Activated CD4-positive, alpha-beta T cell treated with anti-CD3 and anti-CD28 coated beads for 36 hours (primary cell): ENCODE data around the gene BUD31. TPM values are rescaled to one million over a fixed set of nuclear protein-coding genes. Genes with fewer than 3 reads are reported as not detected.

Experiments used
- ATAC-seq: fragments of 200-7000 bp; cut with Tn5 transposase; one replicate; pipeline ENCODE4 v1.10.0; 2021; ENCODE audit warnings: mild to moderate bottlenecking, moderate library complexity
- CTCF ChIA-PET: fragments of 350-600 bp; sonication (Branson Sonifier 250); formaldehyde crosslinking; loops from one replicate; lab custom pipeline; 2021; ENCODE audit warnings: antibody characterized with exemption; lab: Charles Lee
- POLR2A ChIA-PET: fragments of 350-600 bp; sonication (Branson Sonifier 250); formaldehyde crosslinking; loops from one replicate; lab custom pipeline; 2021; ENCODE audit warnings: antibody characterized with exemption, inconsistent platforms; lab: Charles Lee
- DNase-seq: peaks from one replicate; pipeline ENCODE4 v3.0.0-alpha.2; 2020
- H3K27ac Mint-ChIP-seq: one replicate; pipeline ENCODE4 v1.8.0; 2021; ENCODE audit warnings: mixed read lengths
- H3K27me3 Mint-ChIP-seq: one replicate; pipeline ENCODE4 v1.8.0; 2021; ENCODE audit warnings: mixed read lengths
- H3K36me3 Mint-ChIP-seq: one replicate; pipeline ENCODE4 v1.8.0; 2021; ENCODE audit warnings: low read depth, mixed read lengths
- H3K4me1 Mint-ChIP-seq: one replicate; pipeline ENCODE4 v1.8.0; 2021; ENCODE audit warnings: mixed read lengths
- H3K4me3 Mint-ChIP-seq: one replicate; pipeline ENCODE4 v1.8.0; 2021; ENCODE audit warnings: mild to moderate bottlenecking, moderate library complexity, mixed read lengths
- H3K9me3 Mint-ChIP-seq: one replicate; pipeline ENCODE4 v1.8.0; 2021; ENCODE audit warnings: low read depth, mixed read lengths
- intact Hi-C, 2 experiments: fragments of 100-400 bp; cut with DNase I in 1 of 2; cut with micrococcal nuclease in 1 of 2; formaldehyde crosslinking; loops; one replicate each; pipeline versions ENCODE4 v1.14.2 to v1.15.1; 2022 to 2024; cut with DNase I, micrococcal nuclease
- total RNA-seq, 2 experiments: library from RNA; stranded (reverse); gene quantifications; one replicate each; pipeline ENCODE4 v1.2.3, GENCODE V29; 2021

The BUD31 gene
- total RNA-seq, 2 experiments from 2014 or later: 140 to 190 TPM

DNA sequence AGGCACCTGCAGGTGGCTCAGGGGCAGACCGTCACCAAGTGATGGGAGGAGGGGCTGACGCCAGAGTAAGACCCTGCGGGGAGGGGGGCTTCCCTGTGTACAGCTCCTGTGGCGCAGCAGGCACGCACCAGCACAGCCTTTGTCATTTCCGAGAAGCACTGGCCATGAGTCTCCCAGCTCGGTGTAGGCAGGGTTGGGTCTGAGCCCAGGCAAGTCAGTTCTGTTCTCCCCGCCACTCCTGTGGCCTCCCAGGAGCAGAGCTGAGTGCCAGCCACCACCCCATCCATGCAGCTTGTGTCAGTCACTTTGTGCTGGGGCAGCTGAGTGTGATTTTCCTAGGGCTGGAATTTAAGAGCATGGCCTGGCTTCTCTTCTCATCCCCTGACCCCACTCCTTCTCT is 43.2 kb downstream of the BUD31 start:
- peaks cover 38% of the 10 kb centered on the region for H3K36me3 Mint-ChIP-seq
- ATAC-seq: no peak
- H3K4me3 Mint-ChIP-seq: no peak overlapping the region
- no peak overlapping the region for H3K27ac Mint-ChIP-seq
- H3K4me1 Mint-ChIP-seq: no peaks in the 10 kb centered on the region
- intact Hi-C loops: no loop called here
- DNase-seq: no peak
- POLR2A ChIA-PET: no interaction called here
- H3K9me3 Mint-ChIP-seq: no peaks in the 10 kb centered on the region
- CTCF ChIA-PET: interaction anchor here (1.7 kb wide), 1 partner anchor 13 kb away, joined by 4 read pairs; no protein-coding TSS in a partner anchor
- H3K27me3 Mint-ChIP-seq: no peaks in the 10 kb centered on the region

DNA sequence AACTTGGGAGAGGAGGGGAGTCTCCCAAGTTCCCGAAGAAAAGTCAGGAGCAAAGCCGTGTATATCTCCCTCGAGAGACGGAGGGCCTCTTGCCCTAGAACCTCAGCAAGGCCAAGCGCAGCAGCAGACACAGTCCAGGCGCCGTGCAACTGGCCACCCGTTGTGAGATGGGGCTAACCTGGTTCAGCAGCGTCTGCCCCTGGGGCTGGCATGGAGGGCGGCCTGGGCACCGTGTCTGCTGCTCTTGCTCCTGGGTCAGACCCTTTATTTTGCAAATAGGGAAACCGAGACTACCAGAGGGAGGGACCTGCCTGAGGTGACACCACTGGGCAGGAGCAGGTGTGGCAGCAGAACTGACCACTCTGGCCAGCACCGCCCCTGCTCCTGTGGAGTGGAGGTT is 43.8 kb downstream of the BUD31 start:
- Mint-ChIP-seq H3K4me1 (no peaks in the 10 kb centered on the region), H3K9me3 (no peaks in the 10 kb centered on the region), H3K27ac (no peak overlapping the region), H3K27me3 (no peaks in the 10 kb centered on the region), H3K36me3 (peaks cover 43% of the 10 kb centered on the region), H3K4me3 (no peak overlapping the region)
- DNase-seq: no peak
- CTCF ChIA-PET: interaction anchor here (1.7 kb wide), 1 partner anchor 13 kb away, joined by 4 read pairs; no protein-coding TSS in a partner anchor
- POLR2A ChIA-PET: no interaction called here
- intact Hi-C loops: no loop called here
- no peak for ATAC-seq

DNA sequence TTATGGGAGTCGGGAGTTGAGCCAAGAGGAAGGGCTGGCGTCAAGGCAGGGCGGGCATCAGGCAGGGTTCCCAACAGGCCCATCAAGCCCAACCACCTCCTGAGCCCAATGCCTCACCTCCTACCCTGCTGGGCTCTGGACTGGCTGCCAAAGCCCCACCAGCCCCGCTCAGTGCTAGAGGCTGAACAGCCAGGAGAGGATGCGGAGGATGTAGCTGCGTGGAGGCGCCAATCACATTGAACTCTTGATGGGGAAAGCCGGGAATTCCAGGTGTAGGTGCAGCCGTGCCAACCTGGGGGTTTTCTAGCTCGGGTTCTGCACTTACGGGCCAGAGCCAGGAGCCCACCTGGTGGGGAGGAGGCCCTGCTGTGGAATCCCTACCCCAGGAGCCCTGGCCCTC is 44.3 kb downstream of the BUD31 start:
- DNase-seq (no peak), ATAC-seq (no peak)
- CTCF ChIA-PET: no interaction called here
- Mint-ChIP-seq H3K27ac (no peak overlapping the region), H3K9me3 (no peaks in the 10 kb centered on the region), H3K27me3 (no peaks in the 10 kb centered on the region), H3K4me3 (no peak overlapping the region), H3K4me1 (no peaks in the 10 kb centered on the region), H3K36me3 (peaks cover 42% of the 10 kb centered on the region)
- POLR2A ChIA-PET: no interaction called here
- intact Hi-C loops: no loop called here

DNA sequence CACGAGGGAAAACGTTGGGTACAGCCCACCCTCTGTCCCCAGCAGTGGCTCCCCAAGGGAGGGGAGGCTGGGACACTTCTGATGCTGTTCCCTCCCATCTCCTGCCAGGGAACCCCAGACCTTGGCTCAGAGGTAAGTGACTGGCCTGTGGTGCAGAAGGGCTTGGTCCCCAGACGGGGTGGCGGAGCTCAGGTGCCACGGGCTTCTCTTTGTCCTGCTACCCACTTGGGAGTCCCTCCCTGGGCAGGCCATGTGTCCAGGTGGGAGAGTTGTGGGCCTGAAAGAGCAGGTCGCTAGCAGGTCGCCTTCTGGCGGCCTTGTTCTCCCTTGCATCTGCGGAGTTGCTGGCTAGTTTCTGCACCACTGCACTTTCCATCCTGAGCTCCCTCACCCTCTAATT is 47.1 kb downstream of the BUD31 start:
- CTCF ChIA-PET: no interaction called here
- no peak for DNase-seq
- no peak overlapping the region for H3K4me3 Mint-ChIP-seq
- no peaks in the 10 kb centered on the region for H3K27me3 Mint-ChIP-seq
- POLR2A ChIA-PET: interaction anchor here (0.6 kb wide), 1 partner anchor 461 kb away, joined by 3 read pairs; no protein-coding TSS in a partner anchor
- peaks cover 5% of the 10 kb centered on the region for H3K4me1 Mint-ChIP-seq
- H3K36me3 Mint-ChIP-seq: peaks cover 43% of the 10 kb centered on the region
- H3K9me3 Mint-ChIP-seq: no peaks in the 10 kb centered on the region
- intact Hi-C loops: no loop called here
- no peak overlapping the region for H3K27ac Mint-ChIP-seq
- ATAC-seq: no peak

DNA sequence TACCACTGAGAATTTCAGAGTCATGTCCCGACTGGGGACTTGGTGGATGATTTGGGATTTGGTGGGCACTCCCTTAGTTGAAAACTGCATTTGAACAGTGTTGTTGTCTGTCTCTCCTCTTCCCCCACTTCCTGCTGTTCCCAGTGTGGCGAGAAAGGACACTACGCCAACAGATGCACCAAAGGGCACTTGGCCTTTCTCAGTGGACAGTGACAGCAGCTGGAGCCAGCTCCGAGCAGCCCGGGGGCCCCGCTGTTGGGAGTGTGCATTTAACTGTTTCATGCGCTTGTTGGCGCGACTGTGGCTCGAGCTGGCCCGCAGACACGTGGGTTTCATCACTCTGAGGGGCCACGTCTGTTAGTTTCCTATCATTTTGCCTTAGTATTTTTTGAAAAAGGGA is 47.5 kb downstream of the BUD31 start:
- no peak for DNase-seq
- H3K36me3 Mint-ChIP-seq: peaks cover 40% of the 10 kb centered on the region
- H3K9me3 Mint-ChIP-seq: no peaks in the 10 kb centered on the region
- intact Hi-C loops: no loop called here
- ATAC-seq: no peak
- POLR2A ChIA-PET: interaction anchor here (0.6 kb wide), 1 partner anchor 461 kb away, joined by 3 read pairs; no protein-coding TSS in a partner anchor
- H3K27ac Mint-ChIP-seq: no peak overlapping the region
- peaks cover 5% of the 10 kb centered on the region for H3K4me1 Mint-ChIP-seq
- CTCF ChIA-PET: no interaction called here
- H3K4me3 Mint-ChIP-seq: no peak overlapping the region
- no peaks in the 10 kb centered on the region for H3K27me3 Mint-ChIP-seq

DNA sequence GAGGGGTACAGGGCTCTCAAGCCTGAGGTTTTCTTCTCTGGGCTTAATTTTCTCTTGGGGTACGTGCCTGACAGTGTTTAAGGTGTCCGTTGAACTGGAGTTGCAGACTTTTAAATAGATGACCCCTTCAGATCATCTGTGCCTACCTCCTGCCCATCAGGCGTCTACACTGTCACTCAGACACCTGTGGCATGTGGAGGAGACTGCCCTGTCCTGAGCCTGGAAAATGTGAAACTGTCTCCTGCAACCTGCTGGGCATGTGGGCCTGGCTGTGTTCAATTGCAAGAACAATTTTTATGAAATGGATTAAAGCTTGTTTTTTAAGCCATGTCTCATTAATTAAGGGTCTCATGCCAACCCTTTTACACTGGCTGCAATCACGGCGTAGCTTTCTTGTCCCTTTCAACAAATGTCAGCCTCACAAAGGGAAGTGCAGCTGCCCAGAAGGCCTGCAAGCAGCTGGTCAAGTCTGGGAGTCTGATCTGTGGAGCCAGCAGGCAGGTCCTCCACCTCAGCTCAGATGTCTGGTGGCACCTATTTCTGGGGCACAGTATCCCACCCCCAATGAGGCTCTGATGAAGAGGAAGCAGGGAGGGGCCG is 48.4 kb downstream of the BUD31 start:
- no peaks in the 10 kb centered on the region for H3K9me3 Mint-ChIP-seq
- H3K4me1 Mint-ChIP-seq: peaks cover 8% of the 10 kb centered on the region
- no peak overlapping the region for H3K27ac Mint-ChIP-seq
- peaks cover 44% of the 10 kb centered on the region for H3K36me3 Mint-ChIP-seq
- POLR2A ChIA-PET: no interaction called here
- CTCF ChIA-PET: interaction anchor here (1.1 kb wide), 1 partner anchor 90 kb away, joined by 3 read pairs; no protein-coding TSS in a partner anchor
- H3K27me3 Mint-ChIP-seq: no peaks in the 10 kb centered on the region
- ATAC-seq (no peak), DNase-seq (no peak)
- intact Hi-C loops: no loop called here
- no peak overlapping the region for H3K4me3 Mint-ChIP-seq

DNA sequence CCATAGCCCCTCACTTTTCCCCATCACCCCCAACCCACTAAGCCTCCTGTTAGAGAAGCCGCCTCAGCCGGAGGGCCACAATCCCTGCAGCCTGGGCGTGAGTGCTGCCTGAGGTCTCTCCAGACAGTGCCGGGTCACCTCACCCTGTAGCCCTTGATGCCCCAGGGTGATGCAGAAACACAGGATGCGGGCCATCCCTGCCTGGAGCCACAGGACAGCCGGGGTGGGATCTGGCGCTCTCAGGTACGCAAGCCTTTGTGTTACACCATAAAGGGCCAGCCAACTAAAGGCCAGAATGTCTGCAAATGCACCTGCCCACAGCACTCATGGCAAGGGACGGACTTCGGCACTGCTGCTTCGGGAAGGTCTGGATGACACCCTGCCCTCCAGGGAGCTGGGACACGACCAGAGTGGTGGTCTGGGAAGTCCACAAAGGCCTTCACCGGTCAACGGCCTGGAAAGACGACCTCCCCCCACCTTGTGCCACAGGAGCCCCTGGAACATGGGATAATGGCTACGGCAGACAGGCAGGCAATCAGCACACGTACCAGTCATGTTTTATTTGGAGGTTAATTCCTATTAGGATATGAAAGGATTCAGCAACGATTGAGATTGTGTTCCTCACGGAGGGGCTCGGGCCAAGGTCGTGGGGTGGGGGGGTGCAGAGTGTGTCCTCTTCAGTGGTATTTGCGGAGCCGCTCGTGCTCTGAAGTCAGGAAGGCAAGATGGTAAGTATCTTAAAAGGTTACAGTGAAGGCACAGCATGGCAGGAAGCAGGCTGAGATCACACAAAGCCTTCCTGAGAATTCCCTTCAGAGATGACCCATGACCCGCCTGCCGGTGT is 49.1 kb downstream of the BUD31 start:
- no peaks in the 10 kb centered on the region for H3K27me3 Mint-ChIP-seq
- no peak for ATAC-seq
- H3K4me3 Mint-ChIP-seq: no peak overlapping the region
- POLR2A ChIA-PET: no interaction called here
- H3K27ac Mint-ChIP-seq: no peak overlapping the region
- H3K9me3 Mint-ChIP-seq: no peaks in the 10 kb centered on the region
- CTCF ChIA-PET: interaction anchor here (1.1 kb wide), 1 partner anchor 90 kb away, joined by 3 read pairs; no protein-coding TSS in a partner anchor
- DNase-seq: no peak
- H3K4me1 Mint-ChIP-seq: peaks cover 12% of the 10 kb centered on the region
- intact Hi-C loops: no loop called here
- H3K36me3 Mint-ChIP-seq: peaks cover 48% of the 10 kb centered on the region

DNA sequence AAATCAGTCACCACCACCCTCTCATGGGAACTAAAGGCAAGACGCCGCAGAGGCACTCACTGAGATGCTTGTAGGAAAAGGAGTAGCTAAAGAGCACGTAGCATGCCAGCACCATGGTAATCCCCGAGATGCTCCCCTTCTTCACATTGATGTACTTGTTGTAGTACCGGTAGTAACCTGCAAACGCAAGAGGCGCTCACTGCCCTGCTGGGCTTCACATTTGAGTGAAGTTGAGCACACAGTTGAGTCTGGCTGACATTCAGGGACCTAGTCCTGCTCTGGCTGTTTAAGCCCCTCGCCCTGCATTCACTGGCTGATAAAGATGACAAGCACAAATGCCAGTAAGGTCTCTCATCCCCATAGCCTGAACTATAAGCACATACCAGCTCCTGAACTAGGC is 50.3 kb downstream of the BUD31 start:
- DNase-seq (peak; percentile 65), ATAC-seq (peak; percentile 84)
- ChIA-PET POLR2A (interaction anchor here (0.6 kb wide), 1 partner anchor 69 kb away, joined by 8 read pairs; no protein-coding TSS in a partner anchor), CTCF (interaction anchor here (0.7 to 1.6 kb wide), 3 partner anchors 19 to 97 kb away, joined by 3 read pairs; no protein-coding TSS in a partner anchor)
- Mint-ChIP-seq H3K36me3 (peaks cover 49% of the 10 kb centered on the region), H3K27ac (peak overlapping the region; percentile 39), H3K4me3 (no peak overlapping the region), H3K9me3 (no peaks in the 10 kb centered on the region), H3K4me1 (peaks cover 19% of the 10 kb centered on the region), H3K27me3 (no peaks in the 10 kb centered on the region)
- intact Hi-C loops: no loop called here

DNA sequence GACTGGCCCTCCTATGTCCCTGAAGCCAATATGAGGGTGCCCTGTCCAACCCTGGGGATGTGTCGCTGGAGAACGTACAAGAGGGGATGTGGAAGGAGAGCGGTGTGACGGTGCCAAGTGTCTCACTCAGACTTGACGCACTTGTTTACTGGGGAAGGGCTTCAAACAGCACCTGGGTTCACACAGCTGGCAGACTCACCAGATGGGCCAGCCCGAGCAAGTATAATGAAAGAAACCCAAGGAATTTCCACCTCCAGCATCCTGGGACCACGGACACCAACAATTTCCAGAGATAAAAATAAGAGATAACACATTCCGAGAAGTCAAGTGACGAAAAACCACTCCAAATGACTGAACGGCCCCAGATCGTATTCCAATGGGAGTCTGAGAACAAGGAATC is 51.9 kb downstream of the BUD31 start:
- H3K9me3 Mint-ChIP-seq: no peaks in the 10 kb centered on the region
- H3K36me3 Mint-ChIP-seq: peaks cover 54% of the 10 kb centered on the region
- ChIA-PET CTCF (interaction anchor here (0.7 kb wide), 1 partner anchor 44 kb away, joined by 8 read pairs; no protein-coding TSS in a partner anchor), POLR2A (no interaction called here)
- peak overlapping the region; percentile 35 for H3K27ac Mint-ChIP-seq
- H3K4me1 Mint-ChIP-seq: peaks cover 31% of the 10 kb centered on the region
- H3K4me3 Mint-ChIP-seq: no peak overlapping the region
- H3K27me3 Mint-ChIP-seq: no peaks in the 10 kb centered on the region
- DNase-seq (no peak), ATAC-seq (no peak)
- intact Hi-C loops: no loop called here

DNA sequence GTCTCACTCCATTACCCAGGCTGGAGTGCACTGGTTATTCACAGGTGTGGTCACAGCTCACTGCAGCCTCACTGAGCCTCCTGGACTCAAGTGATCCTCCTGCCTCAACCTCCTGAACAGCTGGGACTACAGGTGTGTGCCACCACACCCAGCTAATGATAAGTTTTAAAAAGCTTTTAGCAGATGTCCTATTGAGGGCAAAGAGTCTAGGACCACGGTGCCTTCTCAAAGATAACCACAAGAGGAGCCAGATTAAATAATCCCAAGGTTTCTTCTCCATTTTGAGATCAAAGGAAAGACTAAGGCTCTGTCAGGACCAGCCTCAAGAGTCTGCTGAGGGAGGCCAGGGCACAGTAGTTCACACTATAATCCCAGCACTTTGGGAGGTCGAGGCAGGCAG is 52.5 kb downstream of the BUD31 start:
- H3K27ac Mint-ChIP-seq: no peak overlapping the region
- no peaks in the 10 kb centered on the region for H3K27me3 Mint-ChIP-seq
- intact Hi-C loops: no loop called here
- POLR2A ChIA-PET: no interaction called here
- ATAC-seq (no peak), DNase-seq (no peak)
- H3K4me3 Mint-ChIP-seq: no peak overlapping the region
- CTCF ChIA-PET: interaction anchor here (0.7 kb wide), 1 partner anchor 45 kb away, joined by 8 read pairs; no protein-coding TSS in a partner anchor
- peaks cover 56% of the 10 kb centered on the region for H3K36me3 Mint-ChIP-seq
- no peaks in the 10 kb centered on the region for H3K9me3 Mint-ChIP-seq
- H3K4me1 Mint-ChIP-seq: peaks cover 33% of the 10 kb centered on the region

DNA sequence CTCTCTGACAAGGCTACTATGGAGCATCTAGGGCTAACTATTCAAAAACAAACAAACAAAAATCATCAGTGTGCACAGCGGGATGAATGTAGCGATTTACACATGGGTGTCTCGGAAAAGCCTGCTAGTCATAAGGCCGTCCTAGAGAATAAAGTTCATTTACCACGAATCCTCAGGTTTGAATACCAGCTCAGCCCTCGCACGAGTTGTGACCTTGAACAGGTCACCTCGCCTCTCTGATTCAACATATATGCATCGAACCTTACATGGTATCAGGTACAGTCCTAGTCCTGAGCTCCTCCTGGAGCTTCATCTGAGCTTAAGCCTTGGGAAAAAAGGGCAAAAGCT is 56.6 kb downstream of the BUD31 start:
- ChIA-PET CTCF (interaction anchor here (0.6 to 1.1 kb wide), 4 partner anchors 14 to 115 kb away, joined by 3 to 4 read pairs (median 4); partner anchors contain the start of gene ZNF394), POLR2A (interaction anchor here (0.6 kb wide), 1 partner anchor 57 kb away, joined by 3 read pairs; the partner anchor contains the start of gene PDAP1)
- peak; percentile 4 for ATAC-seq
- Mint-ChIP-seq H3K9me3 (no peaks in the 10 kb centered on the region), H3K4me1 (peaks cover 34% of the 10 kb centered on the region), H3K4me3 (peak overlapping the region; percentile 85), H3K36me3 (peaks cover 30% of the 10 kb centered on the region), H3K27ac (peak overlapping the region; percentile 84), H3K27me3 (no peaks in the 10 kb centered on the region)
- intact Hi-C loops: loop anchor here in 1 of 2 experiments (5.0 kb wide), 1 partner anchor 58 kb away; the partner anchor contains the start of genes BUD31 and PDAP1
- peak; percentile 31 for DNase-seq
